Right renal pelvis (tissue), 4 donors: Measurements from ENCODE around the gene SLC9B1. TPM values are rescaled to one million over a fixed set of nuclear protein-coding genes. Genes with fewer than 3 reads are reported as not detected.
"Not testable (repeated sequence)": the region's sequence is repeated elsewhere in the genome, so short reads cannot be mapped to it uniquely, and the experiment has no call there.

ENCODE experiments used
- DNase-seq, 4 donors: peaks; one replicate each; pipeline ENCODE4 v3.0.0-alpha.2; 2013; ENCODE audit warnings: low read depth in 4 of 4, low spot score in 3 of 4, missing footprints in 1 of 4
- polyA plus RNA-seq, 4 donors: library from polyadenylated mRNA; unstranded; fragments of 120-200 nt; gene quantifications; one replicate each; pipeline ENCODE4 v1.2.1, GENCODE V29; 2013; ENCODE audit not compliant: insufficient read length in 4 of 4

The SLC9B1 gene
- polyA plus RNA-seq, 4 donors, result 2.9 to 3.8 (median 3.4) TPM

- no peak for DNase-seq
Measured at GRCh38 chr4:103011378-103012025, 8.0 kb downstream of the SLC9B1 start.

GRCh38 chr4:103010804-103011203 is 8.7 kb downstream of the SLC9B1 start:
- DNase-seq, result no peak

- peak; percentile 49 to 61 (median 50) for DNase-seq
Measured at GRCh38 chr4:103008875-103009729, 10.4 kb downstream of the SLC9B1 start.

GRCh38 chr4:103002551-103002950 is 17.0 kb downstream of the SLC9B1 start:
- no peak for DNase-seq

GRCh38 chr4:102994803-102995202 is 24.7 kb downstream of the SLC9B1 start:
- DNase-seq, result no peak

- DNase-seq, result not testable (repeated sequence)
Measured at GRCh38 chr4:102993985-102994384, 25.5 kb downstream of the SLC9B1 start.

- no peak for DNase-seq
Measured at GRCh38 chr4:102988429-102989020, 31.0 kb downstream of the SLC9B1 start.

- DNase-seq, result no peak
Measured at GRCh38 chr4:102981005-102981404, 38.5 kb downstream of the SLC9B1 start.

- not testable (repeated sequence) for DNase-seq
Measured at GRCh38 chr4:102961813-102962212, 57.7 kb downstream of the SLC9B1 start.

- DNase-seq, result no peak
Measured at GRCh38 chr4:102959496-102959895, 60.0 kb downstream of the SLC9B1 start.

GRCh38 chr4:102945066-102945465 is 74.4 kb downstream of the SLC9B1 start:
- no peak for DNase-seq

- not testable (repeated sequence) for DNase-seq
Measured at GRCh38 chr4:102938063-102938462, 81.4 kb downstream of the SLC9B1 start.

GRCh38 chr4:102935716-102936115 is 83.8 kb downstream of the SLC9B1 start:
- DNase-seq, result no peak

- not testable (repeated sequence) for DNase-seq
Measured at GRCh38 chr4:102919697-102920096, 99.8 kb downstream of the SLC9B1 start.

GRCh38 chr4:102918859-102919258 is 100.6 kb downstream of the SLC9B1 start:
- DNase-seq, result no peak

GRCh38 chr4:102901804-102902203 is 117.7 kb downstream of the SLC9B1 start:
- no peak for DNase-seq

- DNase-seq, result not testable (repeated sequence)
Measured at GRCh38 chr4:102897610-102898009, 121.9 kb downstream of the SLC9B1 start.

- not testable (repeated sequence) for DNase-seq
Measured at GRCh38 chr4:102896547-102896946, 123.0 kb downstream of the SLC9B1 start.

- not testable (repeated sequence) for DNase-seq
Measured at GRCh38 chr4:102889866-102890265, 129.6 kb downstream of the SLC9B1 start.

GRCh38 chr4:102888570-102888969 is 130.9 kb downstream of the SLC9B1 start:
- not testable (repeated sequence) for DNase-seq

- no peak for DNase-seq
Measured at GRCh38 chr4:102883278-102883677, 136.2 kb downstream of the SLC9B1 start.
